ENCODE results near the gene NUDC.

The NUDC gene

GRCh38 chr1:26890467-26890796 lies 31.1 kb upstream of the NUDC start (continued):
- TF ChIP-seq ZNF555 (tag by site-specific recombination; conservative IDR thresholded peaks at IDR 0.05), result no peak

DNA sequence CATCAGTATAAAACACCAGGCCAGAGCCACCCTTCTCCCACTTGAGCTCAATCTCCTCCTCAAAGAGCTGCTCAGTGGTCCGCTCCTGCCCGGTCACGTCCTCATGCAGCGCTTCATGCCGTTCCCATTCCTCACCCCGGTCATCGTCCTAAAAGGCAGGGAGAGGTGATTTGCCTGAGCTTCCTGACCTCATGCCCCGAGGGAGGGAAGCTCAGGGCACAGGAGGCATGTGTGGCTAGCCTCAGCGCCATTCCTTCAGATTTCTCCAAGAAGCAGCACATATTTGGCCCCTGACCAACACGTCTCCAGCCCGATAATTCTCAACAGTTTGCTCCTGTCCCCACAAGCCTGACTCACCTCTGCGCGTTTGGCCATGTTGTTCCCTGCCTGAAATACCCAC lies 27.3 kb upstream of the NUDC start:
- POLR2A ChIA-PET, result interaction anchor here (0.6 kb wide), 1 partner anchor 28 kb away, joined by 6 read pairs; no protein-coding TSS in a partner anchor
- Histone ChIP-seq H3K9me3 (ENCODE audit: control insufficient read depth, insufficient read depth, low read depth, low read length) (no peaks in the 10 kb centered on the region), H3K4me3 (ENCODE audit: low read depth, low read length) (no peak overlapping the region), H3K27ac (ENCODE audit: extremely low read depth, low read depth, low read length) (no peak overlapping the region), H3K36me3 (ENCODE audit: control insufficient read depth in 2 of 2, insufficient read depth in 1 of 2, low read length in 2 of 2) (peaks cover 12 to 78% of the 10 kb centered on the region in 2 experiments; a peak in 2 of 3 replicates), H3K4me1 (ENCODE audit: control insufficient read depth, insufficient read depth, low read length) (0 out of 2 replicates have a peak, but pooled peaks cover 4% of the 10 kb centered on the region)
- TF ChIP-seq ZNF223 (tag by site-specific recombination; IDR thresholded peaks at IDR 0.05) (no peak), SALL2 (tag by site-specific recombination; IDR thresholded peaks at IDR 0.05; ENCODE audit: borderline replicate concordance) (no peak), ZNF501 (tag by site-specific recombination; IDR thresholded peaks at IDR 0.05) (no peak), ZNF48 (tag by site-specific recombination; IDR thresholded peaks at IDR 0.05) (no peak), HIC1 (tag by site-specific recombination; IDR thresholded peaks at IDR 0.05) (no peak), ZNF660 (tag by site-specific recombination; IDR thresholded peaks at IDR 0.05) (no peak), ZNF768 (tag by site-specific recombination; IDR thresholded peaks at IDR 0.05) (no peak), ZNF433 (tag by site-specific recombination; IDR thresholded peaks at IDR 0.05; ENCODE audit: low read depth) (no peak)
- TF ChIP-seq, protein P1, sequence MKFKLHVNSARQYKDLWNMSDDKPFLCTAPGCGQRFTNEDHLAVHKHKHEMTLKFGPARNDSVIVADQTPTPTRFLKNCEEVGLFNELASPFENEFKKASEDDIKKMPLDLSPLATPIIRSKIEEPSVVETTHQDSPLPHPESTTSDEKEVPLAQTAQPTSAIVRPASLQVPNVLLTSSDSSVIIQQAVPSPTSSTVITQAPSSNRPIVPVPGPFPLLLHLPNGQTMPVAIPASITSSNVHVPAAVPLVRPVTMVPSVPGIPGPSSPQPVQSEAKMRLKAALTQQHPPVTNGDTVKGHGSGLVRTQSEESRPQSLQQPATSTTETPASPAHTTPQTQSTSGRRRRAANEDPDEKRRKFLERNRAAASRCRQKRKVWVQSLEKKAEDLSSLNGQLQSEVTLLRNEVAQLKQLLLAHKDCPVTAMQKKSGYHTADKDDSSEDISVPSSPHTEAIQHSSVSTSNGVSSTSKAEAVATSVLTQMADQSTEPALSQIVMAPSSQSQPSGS (tag by site-specific recombination; IDR thresholded peaks at IDR 0.05; ENCODE audit: low read depth), result no peak
- TF ChIP-seq, protein P2, sequence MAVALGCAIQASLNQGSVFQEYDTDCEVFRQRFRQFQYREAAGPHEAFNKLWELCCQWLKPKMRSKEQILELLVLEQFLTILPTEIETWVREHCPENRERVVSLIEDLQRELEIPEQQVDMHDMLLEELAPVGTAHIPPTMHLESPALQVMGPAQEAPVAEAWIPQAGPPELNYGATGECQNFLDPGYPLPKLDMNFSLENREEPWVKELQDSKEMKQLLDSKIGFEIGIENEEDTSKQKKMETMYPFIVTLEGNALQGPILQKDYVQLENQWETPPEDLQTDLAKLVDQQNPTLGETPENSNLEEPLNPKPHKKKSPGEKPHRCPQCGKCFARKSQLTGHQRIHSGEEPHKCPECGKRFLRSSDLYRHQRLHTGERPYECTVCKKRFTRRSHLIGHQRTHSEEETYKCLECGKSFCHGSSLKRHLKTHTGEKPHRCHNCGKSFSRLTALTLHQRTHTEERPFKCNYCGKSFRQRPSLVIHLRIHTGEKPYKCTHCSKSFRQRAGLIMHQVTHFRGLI (tag by site-specific recombination; IDR thresholded peaks at IDR 0.05), result no peak
- CTCF ChIA-PET, result no interaction called here

- ChIA-PET CTCF (interaction anchor here (0.6 to 1.0 kb wide), 3 partner anchors 10 to 460 kb away, joined by 3 to 6 read pairs (median 3); no protein-coding TSS in a partner anchor), POLR2A (no interaction called here)
- Histone ChIP-seq H3K9me3 (ENCODE audit: control insufficient read depth, insufficient read depth, low read depth, low read length) (no peaks in the 10 kb centered on the region), H3K27ac (ENCODE audit: extremely low read depth, low read depth, low read length) (no peak overlapping the region), H3K4me3 (ENCODE audit: low read depth, low read length) (no peak overlapping the region), H3K36me3 (ENCODE audit: control insufficient read depth in 2 of 2, insufficient read depth in 1 of 2, low read length in 2 of 2) (peaks cover 12 to 63% of the 10 kb centered on the region in 2 experiments; a peak in 2 of 3 replicates), H3K4me1 (ENCODE audit: control insufficient read depth, insufficient read depth, low read length) (0 out of 2 replicates have a peak, but pooled peaks cover 4% of the 10 kb centered on the region)
- TF ChIP-seq ZNF518A (tag by site-specific recombination; conservative IDR thresholded peaks at IDR 0.05; ENCODE audit: low read depth) (no peak), ZNF654 (tag by site-specific recombination; IDR thresholded peaks at IDR 0.05; ENCODE audit: low read depth) (no peak)
- TF ChIP-seq, protein P3, sequence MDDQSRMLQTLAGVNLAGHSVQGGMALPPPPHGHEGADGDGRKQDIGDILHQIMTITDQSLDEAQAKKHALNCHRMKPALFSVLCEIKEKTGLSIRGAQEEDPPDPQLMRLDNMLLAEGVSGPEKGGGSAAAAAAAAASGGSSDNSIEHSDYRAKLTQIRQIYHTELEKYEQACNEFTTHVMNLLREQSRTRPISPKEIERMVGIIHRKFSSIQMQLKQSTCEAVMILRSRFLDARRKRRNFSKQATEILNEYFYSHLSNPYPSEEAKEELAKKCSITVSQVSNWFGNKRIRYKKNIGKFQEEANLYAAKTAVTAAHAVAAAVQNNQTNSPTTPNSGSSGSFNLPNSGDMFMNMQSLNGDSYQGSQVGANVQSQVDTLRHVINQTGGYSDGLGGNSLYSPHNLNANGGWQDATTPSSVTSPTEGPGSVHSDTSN (CRISPR knock-in tag; IDR thresholded peaks at IDR 0.05), result no peak
- TF ChIP-seq, protein P4, sequence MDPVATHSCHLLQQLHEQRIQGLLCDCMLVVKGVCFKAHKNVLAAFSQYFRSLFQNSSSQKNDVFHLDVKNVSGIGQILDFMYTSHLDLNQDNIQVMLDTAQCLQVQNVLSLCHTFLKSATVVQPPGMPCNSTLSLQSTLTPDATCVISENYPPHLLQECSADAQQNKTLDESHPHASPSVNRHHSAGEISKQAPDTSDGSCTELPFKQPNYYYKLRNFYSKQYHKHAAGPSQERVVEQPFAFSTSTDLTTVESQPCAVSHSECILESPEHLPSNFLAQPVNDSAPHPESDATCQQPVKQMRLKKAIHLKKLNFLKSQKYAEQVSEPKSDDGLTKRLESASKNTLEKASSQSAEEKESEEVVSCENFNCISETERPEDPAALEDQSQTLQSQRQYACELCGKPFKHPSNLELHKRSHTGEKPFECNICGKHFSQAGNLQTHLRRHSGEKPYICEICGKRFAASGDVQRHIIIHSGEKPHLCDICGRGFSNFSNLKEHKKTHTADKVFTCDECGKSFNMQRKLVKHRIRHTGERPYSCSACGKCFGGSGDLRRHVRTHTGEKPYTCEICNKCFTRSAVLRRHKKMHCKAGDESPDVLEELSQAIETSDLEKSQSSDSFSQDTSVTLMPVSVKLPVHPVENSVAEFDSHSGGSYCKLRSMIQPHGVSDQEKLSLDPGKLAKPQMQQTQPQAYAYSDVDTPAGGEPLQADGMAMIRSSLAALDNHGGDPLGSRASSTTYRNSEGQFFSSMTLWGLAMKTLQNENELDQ (tag by site-specific recombination; IDR thresholded peaks at IDR 0.05; ENCODE audit: low read depth), result no peak
These were observed 24.2 kb upstream of the NUDC start for GRCh38 chr1:26897351-26897750.
